Glutamatergic neuron (in vitro differentiated cells): ENCODE results near the gene CRTAC1. TPM values are rescaled to one million over a fixed set of nuclear protein-coding genes. Genes with fewer than 3 reads are reported as not detected.
A peak's percentile ranks its signal among the peaks of the same experiment; 100 is the strongest.

Source experiments
- DNase-seq: peaks from one replicate; pipeline ENCODE4 v3.0.0; 2022
- H3K27ac Mint-ChIP-seq: one replicate; pipeline ENCODE4 v1.8.0; 2020; ENCODE audit warnings: mild to moderate bottlenecking, mixed read lengths, inconsistent platforms; ENCODE audit not compliant: unreplicated experiment
- H3K27me3 Mint-ChIP-seq: one replicate; pipeline ENCODE4 v1.8.0; 2020; ENCODE audit warnings: mild to moderate bottlenecking, moderate library complexity, mixed read lengths, inconsistent platforms; ENCODE audit not compliant: unreplicated experiment
- H3K36me3 Mint-ChIP-seq: one replicate; pipeline ENCODE4 v1.8.0; 2020; ENCODE audit warnings: mild to moderate bottlenecking, mixed read lengths, inconsistent platforms; ENCODE audit not compliant: unreplicated experiment
- H3K4me1 Mint-ChIP-seq: one replicate; pipeline ENCODE4 v1.8.0; 2020; ENCODE audit warnings: mild to moderate bottlenecking, low read depth, mixed read lengths, inconsistent platforms; ENCODE audit not compliant: unreplicated experiment
- H3K4me3 Mint-ChIP-seq: one replicate; pipeline ENCODE4 v1.8.0; 2020; ENCODE audit warnings: mild to moderate bottlenecking, mixed read lengths, inconsistent platforms; ENCODE audit not compliant: unreplicated experiment
- H3K9me3 Mint-ChIP-seq: one replicate; pipeline ENCODE4 v1.8.0; 2020; ENCODE audit warnings: mild to moderate bottlenecking, moderate library complexity, mixed read lengths, inconsistent platforms; ENCODE audit not compliant: unreplicated experiment
- total RNA-seq: library from RNA; stranded (reverse); fragmentation: NEBNext Ultra II Directional; extraction: Animal tissue kit (Norgen Biotek cat#: 25700); gene quantifications from one replicate; pipeline ENCODE4 v1.2.1, GENCODE V29; 2021; ENCODE audit not compliant: unreplicated experiment
- TF ChIP-seq, protein P1 (sequence below): fragments of 200-600 bp; sonication (generic); IDR thresholded peaks from one replicate; pipeline ENCODE4 v1.5.0; 2021; ENCODE audit not compliant: partially characterized antibody, unreplicated experiment

CRTAC1 gene
- total RNA-seq, 1 donor from 2014 or later = 2.5 TPM

DNA sequence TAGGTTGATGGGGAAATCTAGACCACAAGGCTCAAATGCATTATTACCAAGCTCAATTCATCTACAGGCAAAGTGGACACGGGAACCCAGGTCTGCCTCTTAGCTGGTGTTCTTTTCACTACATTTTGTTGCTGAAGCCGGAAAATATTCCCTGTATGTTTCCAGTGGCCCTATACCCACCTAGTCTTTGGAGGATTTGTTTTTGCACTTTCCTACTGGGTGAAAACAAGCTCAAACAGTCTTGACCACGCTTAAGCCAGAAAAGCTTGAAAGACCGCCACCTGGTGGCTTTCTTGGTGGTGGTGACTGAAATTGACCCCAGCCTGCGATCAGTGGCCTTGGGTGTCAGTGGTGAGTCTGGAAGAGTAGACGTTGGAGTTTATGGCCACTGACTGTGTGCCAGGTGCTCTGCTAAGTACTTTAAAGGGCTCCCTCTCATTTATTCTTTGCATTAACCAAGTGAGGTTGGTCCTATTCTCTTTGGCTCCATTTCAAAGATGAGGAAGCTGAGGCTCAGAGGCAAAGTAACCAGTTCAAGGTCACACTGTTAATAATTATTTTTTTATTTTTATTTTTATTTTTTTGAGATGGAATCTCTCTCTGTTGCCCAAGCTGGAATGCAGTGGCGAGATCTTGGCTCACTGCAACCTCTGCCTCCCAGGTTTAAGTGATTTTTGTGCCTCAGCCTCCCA is 11.1 kb upstream of the CRTAC1 start:
- TF ChIP-seq, protein P1, sequence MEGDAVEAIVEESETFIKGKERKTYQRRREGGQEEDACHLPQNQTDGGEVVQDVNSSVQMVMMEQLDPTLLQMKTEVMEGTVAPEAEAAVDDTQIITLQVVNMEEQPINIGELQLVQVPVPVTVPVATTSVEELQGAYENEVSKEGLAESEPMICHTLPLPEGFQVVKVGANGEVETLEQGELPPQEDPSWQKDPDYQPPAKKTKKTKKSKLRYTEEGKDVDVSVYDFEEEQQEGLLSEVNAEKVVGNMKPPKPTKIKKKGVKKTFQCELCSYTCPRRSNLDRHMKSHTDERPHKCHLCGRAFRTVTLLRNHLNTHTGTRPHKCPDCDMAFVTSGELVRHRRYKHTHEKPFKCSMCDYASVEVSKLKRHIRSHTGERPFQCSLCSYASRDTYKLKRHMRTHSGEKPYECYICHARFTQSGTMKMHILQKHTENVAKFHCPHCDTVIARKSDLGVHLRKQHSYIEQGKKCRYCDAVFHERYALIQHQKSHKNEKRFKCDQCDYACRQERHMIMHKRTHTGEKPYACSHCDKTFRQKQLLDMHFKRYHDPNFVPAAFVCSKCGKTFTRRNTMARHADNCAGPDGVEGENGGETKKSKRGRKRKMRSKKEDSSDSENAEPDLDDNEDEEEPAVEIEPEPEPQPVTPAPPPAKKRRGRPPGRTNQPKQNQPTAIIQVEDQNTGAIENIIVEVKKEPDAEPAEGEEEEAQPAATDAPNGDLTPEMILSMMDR = peak; percentile 81
- peak; percentile 82 for DNase-seq
- Mint-ChIP-seq H3K27me3 (peaks cover 13% of the 10 kb centered on the region), H3K36me3 (no peaks in the 10 kb centered on the region), H3K9me3 (peaks cover 13% of the 10 kb centered on the region), H3K27ac (no peak overlapping the region), H3K4me1 (peaks cover 25% of the 10 kb centered on the region), H3K4me3 (no peak overlapping the region)

- Mint-ChIP-seq H3K4me1 (peaks cover 21% of the 10 kb centered on the region), H3K27ac (no peak overlapping the region), H3K36me3 (no peaks in the 10 kb centered on the region), H3K9me3 (peaks cover 9% of the 10 kb centered on the region), H3K4me3 (peak overlapping the region; percentile 1), H3K27me3 (peaks cover 13% of the 10 kb centered on the region)
- no peak for DNase-seq
- TF ChIP-seq, protein P1 = no peak
Measured at GRCh38 chr10:98039690-98040381, 9.4 kb upstream of the CRTAC1 start.

- Mint-ChIP-seq H3K9me3 (peaks cover 4% of the 10 kb centered on the region), H3K4me3 (peak overlapping the region; percentile 34), H3K27ac (no peak overlapping the region), H3K36me3 (no peaks in the 10 kb centered on the region), H3K4me1 (peaks cover 14% of the 10 kb centered on the region), H3K27me3 (peaks cover 8% of the 10 kb centered on the region)
- TF ChIP-seq, protein P1 = no peak
- peak; percentile 70 for DNase-seq
Measured at GRCh38 chr10:98038288-98038687, 7.9 kb upstream of the CRTAC1 start.

- no peak for DNase-seq
- H3K9me3 Mint-ChIP-seq = peaks cover 4% of the 10 kb centered on the region
- H3K4me3 Mint-ChIP-seq = no peak overlapping the region
- H3K4me1 Mint-ChIP-seq = peaks cover 14% of the 10 kb centered on the region
- no peaks in the 10 kb centered on the region for H3K36me3 Mint-ChIP-seq
- H3K27ac Mint-ChIP-seq = no peak overlapping the region
- peaks cover 14% of the 10 kb centered on the region for H3K27me3 Mint-ChIP-seq
- TF ChIP-seq, protein P1 = no peak
Measured at GRCh38 chr10:98035599-98035998, 5.2 kb upstream of the CRTAC1 start.

DNA sequence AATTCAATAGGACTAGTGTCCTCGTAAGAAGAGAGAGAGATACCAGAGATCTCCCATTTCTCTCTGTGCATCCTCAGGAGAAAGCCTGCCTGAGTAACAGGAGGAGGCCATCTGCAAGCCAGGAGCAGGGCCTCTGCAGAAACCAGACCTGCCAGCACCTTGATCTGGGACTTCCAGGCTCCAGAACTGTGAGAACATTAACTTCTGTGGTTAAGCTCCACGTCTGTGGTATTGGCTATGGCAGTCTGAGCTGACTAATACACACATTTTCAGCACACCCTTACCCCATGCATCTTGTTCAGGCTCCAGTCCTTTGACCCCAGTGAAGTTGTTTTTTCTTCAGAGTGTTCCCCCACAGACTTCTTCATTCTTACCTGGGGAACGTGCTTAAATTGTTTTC is 3.1 kb upstream of the CRTAC1 start:
- Mint-ChIP-seq H3K27ac (no peak overlapping the region), H3K9me3 (peaks cover 6% of the 10 kb centered on the region), H3K4me1 (peaks cover 12% of the 10 kb centered on the region), H3K36me3 (no peaks in the 10 kb centered on the region), H3K27me3 (peaks cover 20% of the 10 kb centered on the region), H3K4me3 (no peak overlapping the region)
- no peak for DNase-seq
- TF ChIP-seq, protein P1 = no peak
